ENCODE results near the gene NDUFA6. TPM values are rescaled to one million over a fixed set of nuclear protein-coding genes. Genes with fewer than 3 reads are reported as not detected.
"Not testable (repeated sequence)": the region's sequence is repeated elsewhere in the genome, so short reads cannot be mapped to it uniquely, and the experiment has no call there.

Gene NDUFA6
- total RNA-seq, 1 donor from 2014 or later: 62.2 TPM

GRCh38 chr22:42134100-42135020 is 43.8 kb upstream of the NDUFA6 start:
- no peak overlapping the region for H3K4me3 Mint-ChIP-seq (ENCODE audit: unreplicated experiment)
- no peaks in the 10 kb centered on the region for H3K27me3 Mint-ChIP-seq (ENCODE audit: low read depth)
- TF ChIP-seq CTCF (IDR thresholded peaks at IDR 0.05): no peak
- H3K9me3 Mint-ChIP-seq (ENCODE audit: low read depth): no peaks in the 10 kb centered on the region
- no peak for DNase-seq (ENCODE audit: low spot score)
- no peaks in the 10 kb centered on the region for H3K4me1 Mint-ChIP-seq (ENCODE audit: low read depth)
- H3K36me3 Mint-ChIP-seq (ENCODE audit: low read depth): peaks cover 2% of the 10 kb centered on the region
- no peak overlapping the region for H3K27ac Mint-ChIP-seq (ENCODE audit: unreplicated experiment)

DNA sequence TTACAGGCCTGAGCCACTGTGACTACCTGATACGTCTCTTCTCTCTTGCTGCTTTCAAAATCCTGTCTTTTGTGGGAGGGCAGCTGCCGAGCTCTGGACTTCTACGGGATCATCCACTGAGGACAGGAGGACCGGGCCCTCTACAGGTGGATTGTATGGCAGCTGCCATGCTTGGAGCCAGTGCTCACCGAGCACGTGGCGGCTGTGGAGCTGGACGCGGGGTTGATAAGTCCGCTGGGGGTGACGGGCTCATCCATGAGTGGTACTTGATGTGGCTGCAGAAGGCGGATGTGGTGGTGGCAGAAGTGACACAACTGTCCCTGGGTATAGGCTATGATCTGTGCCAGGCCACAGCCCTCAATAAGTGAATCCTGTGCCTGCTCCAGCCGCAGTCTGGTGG is 41.9 kb upstream of the NDUFA6 start:
- no peak for DNase-seq (ENCODE audit: low spot score)
- Mint-ChIP-seq H3K27ac (ENCODE audit: unreplicated experiment) (no peak overlapping the region), H3K4me3 (ENCODE audit: unreplicated experiment) (no peak overlapping the region), H3K4me1 (ENCODE audit: low read depth) (no peaks in the 10 kb centered on the region), H3K9me3 (ENCODE audit: low read depth) (no peaks in the 10 kb centered on the region), H3K27me3 (ENCODE audit: low read depth) (no peaks in the 10 kb centered on the region), H3K36me3 (ENCODE audit: low read depth) (no peaks in the 10 kb centered on the region)
- no peak for TF ChIP-seq CTCF (IDR thresholded peaks at IDR 0.05)

GRCh38 chr22:42131562-42131961 is 41.0 kb upstream of the NDUFA6 start:
- no peak for DNase-seq (ENCODE audit: low spot score)
- H3K27ac Mint-ChIP-seq (ENCODE audit: unreplicated experiment): no peak overlapping the region

DNA sequence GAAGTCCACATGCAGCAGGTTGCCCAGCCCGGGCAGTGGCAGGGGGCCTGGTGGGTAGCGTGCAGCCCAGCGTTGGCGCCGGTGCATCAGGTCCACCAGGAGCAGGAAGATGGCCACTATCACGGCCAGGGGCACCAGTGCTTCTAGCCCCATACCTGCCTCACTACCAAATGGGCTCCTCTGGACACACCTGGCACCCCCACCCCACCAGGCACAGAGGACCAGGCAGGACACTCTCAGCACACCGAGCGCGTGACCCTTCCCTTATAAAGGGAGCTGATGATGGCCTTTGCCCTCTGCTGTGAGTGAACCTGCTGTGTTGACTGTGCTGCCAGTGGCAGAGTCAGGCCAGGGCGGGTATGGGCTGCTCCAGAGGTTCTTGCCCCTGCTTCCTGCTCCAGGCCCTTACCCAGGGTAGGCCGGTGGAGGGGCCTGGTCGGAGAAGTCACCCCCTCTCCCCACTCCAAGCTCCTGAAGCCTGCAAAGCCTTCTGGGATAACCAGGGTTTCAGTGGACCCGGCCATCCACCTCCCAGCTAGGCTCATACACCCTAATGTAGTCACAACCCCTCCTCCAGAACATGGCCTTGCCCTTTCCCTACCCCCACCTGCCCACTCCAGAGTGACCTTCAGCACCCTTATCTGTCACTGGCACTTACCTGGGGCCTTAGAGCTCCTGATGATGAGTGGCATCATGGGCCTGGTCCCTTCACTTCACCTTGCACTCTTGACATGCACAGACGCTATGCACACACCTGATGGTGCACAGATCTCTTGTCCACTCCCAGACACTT is 40.3 kb upstream of the NDUFA6 start, which contains the start of gene CYP2D6:
CYP2D6 (minus strand) TSS at position 172 of the 793 bp plus-strand sequence; CDS start at position 153, 19 bp downstream.
- H3K4me3 Mint-ChIP-seq (ENCODE audit: unreplicated experiment); H3K4me1 Mint-ChIP-seq (ENCODE audit: low read depth); DNase-seq (ENCODE audit: low spot score); H3K27me3 Mint-ChIP-seq (ENCODE audit: low read depth); H3K27ac Mint-ChIP-seq (ENCODE audit: unreplicated experiment); H3K36me3 Mint-ChIP-seq (ENCODE audit: low read depth); H3K9me3 Mint-ChIP-seq (ENCODE audit: low read depth): not testable (repeated sequence)

More at GRCh38 chr22:42131562-42131961, 41.0 kb upstream of the NDUFA6 start:
- Mint-ChIP-seq H3K27me3 (ENCODE audit: low read depth) (no peaks in the 10 kb centered on the region), H3K4me1 (ENCODE audit: low read depth) (no peaks in the 10 kb centered on the region), H3K36me3 (ENCODE audit: low read depth) (no peaks in the 10 kb centered on the region), H3K9me3 (ENCODE audit: low read depth) (no peaks in the 10 kb centered on the region), H3K4me3 (ENCODE audit: unreplicated experiment) (no peak overlapping the region)
- no peak for TF ChIP-seq CTCF (IDR thresholded peaks at IDR 0.05)

- not testable (repeated sequence) for DNase-seq (ENCODE audit: low spot score); H3K27me3 Mint-ChIP-seq (ENCODE audit: low read depth); H3K27ac Mint-ChIP-seq (ENCODE audit: unreplicated experiment); H3K9me3 Mint-ChIP-seq (ENCODE audit: low read depth); H3K36me3 Mint-ChIP-seq (ENCODE audit: low read depth); H3K4me1 Mint-ChIP-seq (ENCODE audit: low read depth); H3K4me3 Mint-ChIP-seq (ENCODE audit: unreplicated experiment)
These were observed 39.6 kb upstream of the NDUFA6 start for GRCh38 chr22:42130182-42130581.

DNA sequence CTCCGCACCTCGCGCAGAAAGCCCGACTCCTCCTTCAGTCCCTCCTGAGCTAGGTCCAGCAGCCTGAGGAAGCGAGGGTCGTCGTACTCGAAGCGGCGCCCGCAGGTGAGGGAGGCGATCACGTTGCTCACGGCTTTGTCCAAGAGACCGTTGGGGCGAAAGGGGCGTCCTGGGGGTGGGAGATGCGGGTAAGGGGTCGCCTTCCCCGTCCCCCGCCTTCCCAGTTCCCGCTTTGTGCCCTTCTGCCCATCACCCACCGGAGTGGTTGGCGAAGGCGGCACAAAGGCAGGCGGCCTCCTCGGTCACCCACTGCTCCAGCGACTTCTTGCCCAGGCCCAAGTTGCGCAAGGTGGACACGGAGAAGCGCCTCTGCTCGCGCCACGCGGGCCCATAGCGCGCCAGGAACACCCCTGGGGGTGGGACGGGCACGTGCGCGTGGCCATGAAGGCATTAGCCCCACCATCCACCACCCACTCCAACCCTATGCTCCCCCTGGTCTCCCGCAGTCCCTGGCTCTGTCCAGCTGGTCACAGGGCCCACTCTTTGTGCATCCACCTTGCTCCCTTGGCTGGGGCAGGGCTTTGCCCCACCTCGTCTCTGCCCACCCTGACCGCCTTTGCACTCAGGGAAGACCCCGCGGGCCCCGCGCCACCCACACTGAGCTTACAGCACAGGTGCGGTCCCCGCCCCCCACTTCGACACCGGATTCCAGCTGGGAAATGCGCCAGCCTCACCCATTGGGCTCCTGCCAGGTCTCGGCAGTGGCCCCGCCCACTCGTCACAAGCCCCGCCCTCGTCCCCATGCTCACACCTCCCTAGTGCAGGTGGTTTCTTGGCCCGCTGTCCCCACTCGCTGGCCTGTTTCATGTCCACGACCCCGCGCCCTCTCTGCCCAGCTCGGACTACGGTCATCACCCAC is 38.5 kb upstream of the NDUFA6 start:
- H3K4me3 Mint-ChIP-seq (ENCODE audit: unreplicated experiment); H3K4me1 Mint-ChIP-seq (ENCODE audit: low read depth); H3K9me3 Mint-ChIP-seq (ENCODE audit: low read depth); DNase-seq (ENCODE audit: low spot score); H3K27me3 Mint-ChIP-seq (ENCODE audit: low read depth); H3K27ac Mint-ChIP-seq (ENCODE audit: unreplicated experiment); H3K36me3 Mint-ChIP-seq (ENCODE audit: low read depth): not testable (repeated sequence)

- not testable (repeated sequence) for H3K4me3 Mint-ChIP-seq (ENCODE audit: unreplicated experiment); H3K27ac Mint-ChIP-seq (ENCODE audit: unreplicated experiment); H3K4me1 Mint-ChIP-seq (ENCODE audit: low read depth); H3K36me3 Mint-ChIP-seq (ENCODE audit: low read depth); H3K9me3 Mint-ChIP-seq (ENCODE audit: low read depth); H3K27me3 Mint-ChIP-seq (ENCODE audit: low read depth); DNase-seq (ENCODE audit: low spot score)
These were observed 37.4 kb upstream of the NDUFA6 start for GRCh38 chr22:42128007-42128406.
